Mucosa of stomach (tissue), 1 donor: ENCODE measurements around the gene RNF133.

ENCODE experiments used
- H3K27me3 ChIP-seq: one replicate; pipeline ENCODE4 v1.7.0; 2013; ENCODE audit warnings: mild to moderate bottlenecking, low read length; ENCODE audit not compliant: control insufficient read depth, insufficient read depth
- H3K36me3 ChIP-seq: one replicate; pipeline ENCODE4 v1.7.0; 2013; ENCODE audit warnings: low read length; ENCODE audit not compliant: control insufficient read depth, insufficient read depth
- H3K4me1 ChIP-seq: one replicate; pipeline ENCODE4 v1.7.0; 2013; ENCODE audit warnings: mild to moderate bottlenecking, low read length; ENCODE audit not compliant: control insufficient read depth, insufficient read depth
- H3K4me3 ChIP-seq: one replicate; pipeline ENCODE4 v1.7.0; 2013; ENCODE audit warnings: low read length
- H3K9ac ChIP-seq: one replicate; pipeline ENCODE4 v1.7.0; 2013; ENCODE audit warnings: mild to moderate bottlenecking, low read length, moderate library complexity
- H3K9me3 ChIP-seq: one replicate; pipeline ENCODE4 v1.7.0; 2013; ENCODE audit warnings: mild to moderate bottlenecking, low read length, moderate library complexity; ENCODE audit not compliant: control insufficient read depth
- donor health status: Pancreatic carcinoma.

Gene RNF133

GRCh38 chr7:122672536-122672935 lies 26.4 kb downstream of the RNF133 start:
- no peak overlapping the region for H3K4me3 ChIP-seq
- H3K27me3 ChIP-seq: no peaks in the 10 kb centered on the region

GRCh38 chr7:122663733-122664132 lies 35.2 kb downstream of the RNF133 start:
- no peaks in the 10 kb centered on the region for H3K4me1 ChIP-seq
- no peak overlapping the region for H3K4me3 ChIP-seq
- H3K9me3 ChIP-seq: no peaks in the 10 kb centered on the region

More at GRCh38 chr7:122672536-122672935, 26.4 kb downstream of the RNF133 start:
- H3K9me3 ChIP-seq: no peaks in the 10 kb centered on the region
- H3K36me3 ChIP-seq: no peaks in the 10 kb centered on the region
- peaks cover 12% of the 10 kb centered on the region for H3K4me1 ChIP-seq
- no peak overlapping the region for H3K9ac ChIP-seq

GRCh38 chr7:122658856-122659255 lies 40.1 kb downstream of the RNF133 start:
- Histone ChIP-seq H3K27me3 (no peaks in the 10 kb centered on the region), H3K36me3 (no peaks in the 10 kb centered on the region), H3K4me1 (no peaks in the 10 kb centered on the region), H3K9me3 (no peaks in the 10 kb centered on the region), H3K9ac (no peak overlapping the region), H3K4me3 (no peak overlapping the region)

More at GRCh38 chr7:122663733-122664132, 35.2 kb downstream of the RNF133 start:
- Histone ChIP-seq H3K9ac (no peak overlapping the region), H3K27me3 (no peaks in the 10 kb centered on the region), H3K36me3 (no peaks in the 10 kb centered on the region)

- no peak overlapping the region for H3K9ac ChIP-seq
- no peaks in the 10 kb centered on the region for H3K27me3 ChIP-seq
- no peaks in the 10 kb centered on the region for H3K36me3 ChIP-seq
- H3K9me3 ChIP-seq: no peaks in the 10 kb centered on the region
- peaks cover 11% of the 10 kb centered on the region for H3K4me1 ChIP-seq
- no peak overlapping the region for H3K4me3 ChIP-seq
Observed at GRCh38 chr7:122653685-122654084, 45.2 kb downstream of the RNF133 start.

- Histone ChIP-seq H3K9me3 (no peaks in the 10 kb centered on the region), H3K9ac (no peak overlapping the region), H3K27me3 (no peaks in the 10 kb centered on the region), H3K36me3 (no peaks in the 10 kb centered on the region), H3K4me3 (no peak overlapping the region), H3K4me1 (peaks cover 15% of the 10 kb centered on the region)
Observed at GRCh38 chr7:122652876-122653275, 46.0 kb downstream of the RNF133 start.

GRCh38 chr7:122651451-122651850 lies 47.5 kb downstream of the RNF133 start:
- H3K9ac ChIP-seq: no peak overlapping the region
- H3K4me3 ChIP-seq: no peak overlapping the region
- H3K9me3 ChIP-seq: no peaks in the 10 kb centered on the region
- no peaks in the 10 kb centered on the region for H3K36me3 ChIP-seq
- peaks cover 15% of the 10 kb centered on the region for H3K4me1 ChIP-seq
- H3K27me3 ChIP-seq: no peaks in the 10 kb centered on the region
